T-helper 1 cell treated with Interleukin-12 subunit alpha and Interleukin-12 subunit beta and Interleukin-4 antibody, amounts not matched to agents 30 μg/mL and 1 μg/mL, for 36 hours (primary cell): Measurements from ENCODE around the gene SEC24C.
"Not testable (repeated sequence)": the region's sequence is repeated elsewhere in the genome, so short reads cannot be mapped to it uniquely, and the experiment has no call there.

ENCODE experiments used
- H3K27ac Mint-ChIP-seq: one replicate; pipeline ENCODE4 v1.8.0; 2021; ENCODE audit warnings: mild to moderate bottlenecking, mixed read lengths
- H3K27me3 Mint-ChIP-seq: one replicate; pipeline ENCODE4 v1.8.0; 2021; ENCODE audit warnings: low read depth, mixed read lengths
- H3K36me3 Mint-ChIP-seq: one replicate; pipeline ENCODE4 v1.8.0; 2021; ENCODE audit warnings: low read depth, mixed read lengths
- H3K4me1 Mint-ChIP-seq: one replicate; pipeline ENCODE4 v1.8.0; 2021; ENCODE audit warnings: low read depth, mixed read lengths
- H3K4me3 Mint-ChIP-seq: one replicate; pipeline ENCODE4 v1.8.0; 2021; ENCODE audit warnings: mild to moderate bottlenecking, moderate library complexity, mixed read lengths
- H3K9me3 Mint-ChIP-seq: one replicate; pipeline ENCODE4 v1.8.0; 2021; ENCODE audit warnings: mixed read lengths

The SEC24C gene

GRCh38 chr10:73774637-73775036, 30.5 kb downstream of the SEC24C start:
- H3K36me3 Mint-ChIP-seq, result peaks cover 56% of the 10 kb centered on the region
- H3K27ac Mint-ChIP-seq, result peak overlapping the region; percentile 46
- no peaks in the 10 kb centered on the region for H3K9me3 Mint-ChIP-seq
- H3K4me3 Mint-ChIP-seq, result peak overlapping the region; percentile 96
- peaks cover 46% of the 10 kb centered on the region for H3K4me1 Mint-ChIP-seq
- no peaks in the 10 kb centered on the region for H3K27me3 Mint-ChIP-seq

GRCh38 chr10:73779018-73779417, 34.8 kb downstream of the SEC24C start:
- H3K27ac Mint-ChIP-seq, result no peak overlapping the region
- peaks cover 50% of the 10 kb centered on the region for H3K4me1 Mint-ChIP-seq
- peaks cover 41% of the 10 kb centered on the region for H3K36me3 Mint-ChIP-seq
- no peaks in the 10 kb centered on the region for H3K9me3 Mint-ChIP-seq
- no peak overlapping the region for H3K4me3 Mint-ChIP-seq
- no peaks in the 10 kb centered on the region for H3K27me3 Mint-ChIP-seq

DNA sequence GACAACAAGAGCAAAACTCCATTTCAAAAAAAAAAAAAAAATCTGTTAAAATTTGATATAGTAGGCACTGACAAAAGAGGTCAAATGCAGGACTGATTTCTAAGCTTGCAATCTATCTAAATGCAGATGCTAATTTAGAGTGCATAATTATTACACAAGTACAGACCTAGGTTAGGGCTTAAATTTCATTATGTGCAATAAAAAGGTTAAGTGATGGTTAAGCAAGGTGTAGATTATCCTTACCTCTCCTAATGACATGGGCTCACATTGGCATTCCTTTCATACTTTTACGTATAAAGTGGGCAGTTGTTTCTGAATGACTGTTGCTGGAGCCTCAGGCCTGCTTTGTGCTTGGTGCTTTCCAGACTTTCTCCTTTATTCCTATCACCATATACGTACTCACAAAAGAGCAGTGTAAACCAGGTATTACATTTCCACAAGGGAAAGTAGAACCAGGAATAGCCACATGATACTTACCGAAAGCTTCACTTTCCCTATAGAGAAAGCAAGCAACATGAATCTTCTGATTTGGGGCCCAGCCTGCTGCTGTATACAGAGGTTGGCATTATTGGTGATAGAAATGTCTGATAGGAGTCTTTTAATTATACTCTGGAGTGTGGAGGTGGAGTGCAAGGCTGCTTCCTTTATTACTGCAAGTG, 35.5 kb downstream of the SEC24C start:
- Mint-ChIP-seq H3K4me3 (peak overlapping the region; percentile 43), H3K27ac (peak overlapping the region; percentile 27), H3K4me1 (peaks cover 45% of the 10 kb centered on the region), H3K9me3 (no peaks in the 10 kb centered on the region), H3K36me3 (peaks cover 35% of the 10 kb centered on the region), H3K27me3 (no peaks in the 10 kb centered on the region)

GRCh38 chr10:73780301-73780700, 36.1 kb downstream of the SEC24C start:
- Mint-ChIP-seq H3K4me3 (peak overlapping the region; percentile 100), H3K4me1 (peaks cover 43% of the 10 kb centered on the region)

GRCh38 chr10:73780966-73781365, 36.8 kb downstream of the SEC24C start:
- H3K27ac Mint-ChIP-seq, result peak overlapping the region; percentile 100
- H3K27me3 Mint-ChIP-seq, result no peaks in the 10 kb centered on the region
- peak overlapping the region; percentile 100 for H3K4me3 Mint-ChIP-seq
- H3K9me3 Mint-ChIP-seq, result no peaks in the 10 kb centered on the region
- peaks cover 39% of the 10 kb centered on the region for H3K4me1 Mint-ChIP-seq
- peaks cover 27% of the 10 kb centered on the region for H3K36me3 Mint-ChIP-seq

More at GRCh38 chr10:73780301-73780700, 36.1 kb downstream of the SEC24C start:
- H3K27me3 Mint-ChIP-seq, result no peaks in the 10 kb centered on the region
- peak overlapping the region; percentile 60 for H3K27ac Mint-ChIP-seq
- H3K9me3 Mint-ChIP-seq, result no peaks in the 10 kb centered on the region
- H3K36me3 Mint-ChIP-seq, result peaks cover 33% of the 10 kb centered on the region

DNA sequence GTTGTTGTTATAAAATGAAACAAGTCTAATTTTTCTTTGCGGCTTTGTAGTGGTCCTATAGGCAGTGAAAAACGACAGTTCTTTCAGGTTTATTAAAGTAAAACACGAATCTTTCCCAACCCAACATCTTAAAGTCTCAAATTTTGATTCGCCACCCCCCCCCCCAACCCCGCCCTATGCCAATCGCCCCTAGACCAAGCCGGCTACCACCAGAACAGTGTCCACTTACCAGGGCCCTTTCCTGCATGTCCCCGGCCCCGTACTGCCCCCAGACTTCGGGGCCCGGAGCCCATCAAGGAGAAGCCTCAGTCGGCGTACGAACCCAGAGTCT, 37.3 kb downstream of the SEC24C start:
- Mint-ChIP-seq H3K4me1 (peaks cover 45% of the 10 kb centered on the region), H3K27me3 (no peaks in the 10 kb centered on the region), H3K36me3 (peaks cover 29% of the 10 kb centered on the region), H3K4me3 (peak overlapping the region; percentile 100), H3K27ac (peak overlapping the region; percentile 100), H3K9me3 (no peaks in the 10 kb centered on the region)

GRCh38 chr10:73781879-73782748, 37.9 kb downstream of the SEC24C start, which contains the start of gene CHCHD1:
Gene CHCHD1, plus strand, starts transcription at chr10:73782048. Its CDS starts 28 bp downstream, at chr10:73782076.
- peak within 1 kb of the TSS; percentile 100 for H3K27ac Mint-ChIP-seq
- H3K36me3 Mint-ChIP-seq, result peaks cover 25% of the 10 kb centered on the region
- no peaks in the 10 kb centered on the region for H3K27me3 Mint-ChIP-seq
- peak within 1 kb of the TSS; percentile 100 for H3K4me3 Mint-ChIP-seq
- peaks cover 45% of the 10 kb centered on the region for H3K4me1 Mint-ChIP-seq
- no peaks in the 10 kb centered on the region for H3K9me3 Mint-ChIP-seq

GRCh38 chr10:73782749-73783085, 38.5 kb downstream of the SEC24C start:
- H3K4me1 Mint-ChIP-seq, result peaks cover 44% of the 10 kb centered on the region

GRCh38 chr10:73785211-73785720, 41.1 kb downstream of the SEC24C start, which contains the start of gene ZSWIM8:
Gene ZSWIM8, plus strand, starts transcription at chr10:73785606. Its CDS starts 273 bp downstream, at chr10:73785879.
- Mint-ChIP-seq H3K36me3 (peaks cover 22% of the 10 kb centered on the region), H3K27me3 (no peaks in the 10 kb centered on the region), H3K4me3 (peak within 1 kb of the TSS; percentile 93), H3K9me3 (no peaks in the 10 kb centered on the region), H3K4me1 (peaks cover 40% of the 10 kb centered on the region), H3K27ac (peak within 1 kb of the TSS; percentile 98)

More at GRCh38 chr10:73782749-73783085, 38.5 kb downstream of the SEC24C start:
- Mint-ChIP-seq H3K4me3 (peak overlapping the region; percentile 100), H3K27me3 (no peaks in the 10 kb centered on the region), H3K36me3 (peaks cover 25% of the 10 kb centered on the region), H3K9me3 (no peaks in the 10 kb centered on the region), H3K27ac (peak overlapping the region; percentile 100)

DNA sequence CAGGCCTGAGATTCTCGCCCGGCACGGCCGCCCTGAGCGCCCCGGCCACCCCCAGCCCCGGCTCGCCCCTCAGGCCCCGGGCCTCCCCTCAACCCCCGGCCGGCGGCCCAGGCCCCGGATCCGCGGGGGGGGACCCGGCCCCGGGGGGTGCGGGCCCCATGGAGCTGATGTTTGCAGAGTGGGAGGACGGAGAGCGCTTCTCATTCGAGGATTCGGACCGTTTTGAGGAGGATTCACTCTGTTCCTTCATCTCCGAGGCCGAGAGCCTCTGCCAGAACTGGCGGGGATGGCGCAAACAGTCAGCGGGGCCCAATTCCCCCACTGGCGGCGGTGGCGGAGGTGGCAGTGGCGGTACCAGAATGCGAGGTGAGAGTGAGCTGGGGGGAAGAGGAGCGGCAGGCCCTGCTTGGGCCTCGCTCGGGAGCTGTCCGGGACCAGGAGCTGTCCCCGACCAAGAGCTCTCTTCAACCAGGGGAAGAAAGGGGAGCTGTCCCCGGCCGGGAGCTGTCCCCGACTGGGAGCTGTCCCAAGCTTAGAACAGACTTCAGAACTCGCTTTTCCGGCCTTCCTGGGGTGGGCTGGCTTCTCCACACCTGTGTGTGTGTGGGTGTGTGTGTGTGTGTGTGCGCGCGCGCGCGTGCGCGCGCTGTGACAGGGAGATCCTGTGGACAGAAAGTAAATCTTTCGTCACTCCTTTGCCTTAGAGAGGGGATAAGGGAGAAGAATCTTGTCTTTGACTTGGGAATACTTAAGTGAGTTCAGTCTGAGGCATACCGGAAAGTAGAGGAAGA, 41.7 kb downstream of the SEC24C start:
- Mint-ChIP-seq H3K27me3 (no peaks in the 10 kb centered on the region), H3K9me3 (no peaks in the 10 kb centered on the region), H3K4me3 (peak overlapping the region; percentile 93), H3K27ac (peak overlapping the region; percentile 98), H3K36me3 (peaks cover 23% of the 10 kb centered on the region), H3K4me1 (peaks cover 35% of the 10 kb centered on the region)

GRCh38 chr10:73786512-73786885, 42.3 kb downstream of the SEC24C start:
- Mint-ChIP-seq H3K9me3 (no peaks in the 10 kb centered on the region), H3K27me3 (no peaks in the 10 kb centered on the region), H3K27ac (peak overlapping the region; percentile 86), H3K36me3 (peaks cover 28% of the 10 kb centered on the region), H3K4me1 (peaks cover 34% of the 10 kb centered on the region), H3K4me3 (peak overlapping the region; percentile 90)

DNA sequence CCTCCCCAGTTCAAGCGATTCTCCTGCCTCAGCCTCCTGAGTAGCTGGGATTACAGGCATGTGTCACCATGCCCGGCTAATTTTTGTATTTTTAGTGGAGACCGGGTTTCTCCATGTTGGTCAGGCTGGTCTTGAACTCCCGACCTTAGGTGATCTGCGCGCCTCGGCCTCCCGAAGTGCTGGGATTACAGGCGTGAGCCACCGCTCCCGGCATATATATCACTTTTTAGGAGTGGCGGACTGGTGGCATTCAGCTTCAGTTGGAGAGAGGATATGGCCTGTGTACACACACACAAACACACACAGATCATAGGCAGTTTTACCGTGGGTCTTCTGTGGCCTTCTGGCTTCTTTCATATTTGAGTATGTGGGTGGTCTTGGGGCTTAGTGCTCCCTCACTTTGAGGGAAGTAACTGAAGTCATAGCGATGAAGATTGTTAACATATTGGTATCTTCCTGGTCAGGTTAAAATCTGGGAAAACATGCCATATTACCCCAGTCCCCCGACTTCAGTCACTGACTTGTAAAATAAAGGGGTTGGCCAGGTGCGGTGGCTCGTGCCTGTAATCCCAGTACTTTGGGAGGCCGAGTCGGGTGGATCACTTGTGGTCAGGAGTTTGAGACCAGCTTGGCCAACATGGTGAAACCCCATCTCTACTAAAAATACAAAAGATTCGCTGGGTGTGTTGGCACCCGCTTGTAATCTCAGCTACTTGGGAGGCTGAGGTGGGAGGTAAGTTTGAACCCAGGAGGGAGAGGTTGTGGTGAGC, 43.0 kb downstream of the SEC24C start:
- not testable (repeated sequence) for H3K9me3 Mint-ChIP-seq, H3K27ac Mint-ChIP-seq, H3K27me3 Mint-ChIP-seq
- peaks cover 30% of the 10 kb centered on the region for H3K4me1 Mint-ChIP-seq
- H3K36me3 Mint-ChIP-seq, result peaks cover 27% of the 10 kb centered on the region
- peak overlapping the region; percentile 58 for H3K4me3 Mint-ChIP-seq

GRCh38 chr10:73788864-73789658, 44.9 kb downstream of the SEC24C start:
- Mint-ChIP-seq H3K9me3 (no peaks in the 10 kb centered on the region), H3K36me3 (peaks cover 35% of the 10 kb centered on the region), H3K4me1 (peaks cover 22% of the 10 kb centered on the region), H3K27ac (no peak overlapping the region), H3K27me3 (no peaks in the 10 kb centered on the region), H3K4me3 (no peak overlapping the region)
